Measurements from ENCODE around the gene C17orf107.

GRCh38 chr17:4950075-4950745 is 50.9 kb downstream of the C17orf107 start:
- no peak for TF ChIP-seq TAF1 (conservative IDR thresholded peaks at IDR 0.05)
- TF ChIP-seq, protein P1, sequence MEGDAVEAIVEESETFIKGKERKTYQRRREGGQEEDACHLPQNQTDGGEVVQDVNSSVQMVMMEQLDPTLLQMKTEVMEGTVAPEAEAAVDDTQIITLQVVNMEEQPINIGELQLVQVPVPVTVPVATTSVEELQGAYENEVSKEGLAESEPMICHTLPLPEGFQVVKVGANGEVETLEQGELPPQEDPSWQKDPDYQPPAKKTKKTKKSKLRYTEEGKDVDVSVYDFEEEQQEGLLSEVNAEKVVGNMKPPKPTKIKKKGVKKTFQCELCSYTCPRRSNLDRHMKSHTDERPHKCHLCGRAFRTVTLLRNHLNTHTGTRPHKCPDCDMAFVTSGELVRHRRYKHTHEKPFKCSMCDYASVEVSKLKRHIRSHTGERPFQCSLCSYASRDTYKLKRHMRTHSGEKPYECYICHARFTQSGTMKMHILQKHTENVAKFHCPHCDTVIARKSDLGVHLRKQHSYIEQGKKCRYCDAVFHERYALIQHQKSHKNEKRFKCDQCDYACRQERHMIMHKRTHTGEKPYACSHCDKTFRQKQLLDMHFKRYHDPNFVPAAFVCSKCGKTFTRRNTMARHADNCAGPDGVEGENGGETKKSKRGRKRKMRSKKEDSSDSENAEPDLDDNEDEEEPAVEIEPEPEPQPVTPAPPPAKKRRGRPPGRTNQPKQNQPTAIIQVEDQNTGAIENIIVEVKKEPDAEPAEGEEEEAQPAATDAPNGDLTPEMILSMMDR (IDR thresholded peaks at IDR 0.05; ENCODE audit: low read depth, low read length, missing input control) = no peak
- peak in 1 of 2 donors; percentile 7 for TF ChIP-seq GABPA (IDR thresholded peaks at IDR 0.05 in 1 of 2, conservative IDR thresholded peaks at IDR 0.05 in 1 of 2)
- TF ChIP-seq, protein P2, sequence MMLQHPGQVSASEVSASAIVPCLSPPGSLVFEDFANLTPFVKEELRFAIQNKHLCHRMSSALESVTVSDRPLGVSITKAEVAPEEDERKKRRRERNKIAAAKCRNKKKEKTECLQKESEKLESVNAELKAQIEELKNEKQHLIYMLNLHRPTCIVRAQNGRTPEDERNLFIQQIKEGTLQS (IDR thresholded peaks at IDR 0.05) = no peak
- TF ChIP-seq YY1 (IDR thresholded peaks at IDR 0.05) = peak; percentile 2
- no peak for TF ChIP-seq REST (IDR thresholded peaks at IDR 0.05)
- no peak for TF ChIP-seq ZBTB33 (IDR thresholded peaks at IDR 0.05)
- TF ChIP-seq RXRA (IDR thresholded peaks at IDR 0.05) = no peak
- TF ChIP-seq, protein P3, sequence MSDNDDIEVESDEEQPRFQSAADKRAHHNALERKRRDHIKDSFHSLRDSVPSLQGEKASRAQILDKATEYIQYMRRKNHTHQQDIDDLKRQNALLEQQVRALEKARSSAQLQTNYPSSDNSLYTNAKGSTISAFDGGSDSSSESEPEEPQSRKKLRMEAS (IDR thresholded peaks at IDR 0.05) = no peak
